Jurkat, Clone E6-1 (cell line): ENCODE results near the gene COMMD1.

ENCODE experiments used
- DNase-seq: peaks from one replicate; pipeline ENCODE4 v3.0.0-alpha.2; 2011; ENCODE audit warnings: low read depth, low spot score
- H3K4me3 ChIP-seq: 2 replicates; pipeline ENCODE4 v1.5.1; 2011; ENCODE audit warnings: mild to moderate bottlenecking, low read length, control low read depth, moderate library complexity

The COMMD1 gene

DNA sequence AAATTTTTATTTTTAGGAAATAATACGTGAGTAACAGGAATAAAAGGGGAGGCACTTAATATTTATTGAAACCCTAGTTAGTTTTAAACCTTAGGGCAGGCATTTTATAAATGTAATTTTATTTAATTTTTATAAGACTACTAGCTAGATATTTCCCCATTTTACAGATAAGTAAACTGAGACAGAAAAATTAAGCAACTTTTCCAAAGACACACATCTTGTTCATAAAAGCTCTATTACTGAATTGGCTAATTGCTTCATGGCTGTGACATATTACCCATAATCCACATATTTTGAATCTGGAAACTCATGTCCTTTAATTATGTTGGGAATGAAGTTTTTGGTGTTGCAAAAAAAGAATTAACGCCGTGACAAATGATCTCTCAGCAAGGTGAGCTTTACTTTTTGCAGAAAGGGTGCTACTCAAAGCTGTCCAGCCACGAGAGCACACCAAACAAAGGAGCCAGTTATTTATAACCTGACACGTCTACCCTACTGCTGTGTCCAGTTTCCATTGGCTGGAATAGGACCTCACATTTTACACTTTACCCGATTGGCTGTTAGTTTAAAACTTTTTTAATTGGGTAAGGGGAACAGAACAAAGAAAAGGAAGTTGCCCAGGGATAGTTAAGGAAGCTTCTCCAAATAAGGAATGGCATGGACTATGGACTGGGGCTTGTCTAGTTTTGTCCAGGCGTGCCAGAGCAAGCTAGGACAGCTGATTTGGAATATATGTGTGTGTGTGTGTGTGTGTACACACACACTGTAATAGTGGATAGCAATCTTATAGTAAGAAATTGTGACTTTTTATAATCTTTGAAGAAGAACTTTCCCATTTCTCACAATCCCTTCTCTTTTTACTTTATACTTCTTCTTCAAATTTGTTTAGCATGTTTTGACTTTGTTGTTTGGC is 54.2 kb downstream of the COMMD1 start:
- no peak overlapping the region for H3K4me3 ChIP-seq
- no peak for DNase-seq

DNA sequence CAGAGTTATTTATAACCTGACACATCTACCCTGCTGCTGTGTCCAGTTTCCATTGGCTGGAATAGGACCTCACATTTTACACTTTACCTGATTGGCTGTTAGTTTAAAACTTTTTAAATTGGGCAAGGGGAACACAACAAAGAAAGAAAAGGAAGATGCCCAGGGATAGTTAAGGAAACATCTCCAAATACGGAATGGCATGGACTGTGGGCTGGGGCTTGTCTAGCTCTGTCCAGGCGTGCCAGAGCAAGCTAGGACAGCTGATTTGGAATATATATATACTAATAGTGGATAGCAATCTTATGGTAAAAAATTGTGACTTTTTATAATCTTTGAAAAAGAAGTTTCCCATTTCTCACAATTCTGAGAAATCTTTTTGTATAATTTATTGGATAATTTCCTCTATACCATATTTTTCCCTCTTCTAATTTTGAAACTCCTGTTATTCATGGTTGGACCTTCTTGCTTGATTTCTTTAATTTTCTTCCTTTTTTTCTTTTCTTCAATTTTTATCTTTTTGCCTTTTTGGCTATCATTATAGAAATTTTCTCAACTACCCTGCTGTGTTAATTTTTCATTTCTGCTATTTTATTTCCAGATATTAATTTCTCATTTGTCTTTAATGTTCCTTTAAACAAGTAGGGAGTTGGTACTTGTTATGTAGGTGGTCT is 55.9 kb downstream of the COMMD1 start:
- no peak overlapping the region for H3K4me3 ChIP-seq
- no peak for DNase-seq

DNA sequence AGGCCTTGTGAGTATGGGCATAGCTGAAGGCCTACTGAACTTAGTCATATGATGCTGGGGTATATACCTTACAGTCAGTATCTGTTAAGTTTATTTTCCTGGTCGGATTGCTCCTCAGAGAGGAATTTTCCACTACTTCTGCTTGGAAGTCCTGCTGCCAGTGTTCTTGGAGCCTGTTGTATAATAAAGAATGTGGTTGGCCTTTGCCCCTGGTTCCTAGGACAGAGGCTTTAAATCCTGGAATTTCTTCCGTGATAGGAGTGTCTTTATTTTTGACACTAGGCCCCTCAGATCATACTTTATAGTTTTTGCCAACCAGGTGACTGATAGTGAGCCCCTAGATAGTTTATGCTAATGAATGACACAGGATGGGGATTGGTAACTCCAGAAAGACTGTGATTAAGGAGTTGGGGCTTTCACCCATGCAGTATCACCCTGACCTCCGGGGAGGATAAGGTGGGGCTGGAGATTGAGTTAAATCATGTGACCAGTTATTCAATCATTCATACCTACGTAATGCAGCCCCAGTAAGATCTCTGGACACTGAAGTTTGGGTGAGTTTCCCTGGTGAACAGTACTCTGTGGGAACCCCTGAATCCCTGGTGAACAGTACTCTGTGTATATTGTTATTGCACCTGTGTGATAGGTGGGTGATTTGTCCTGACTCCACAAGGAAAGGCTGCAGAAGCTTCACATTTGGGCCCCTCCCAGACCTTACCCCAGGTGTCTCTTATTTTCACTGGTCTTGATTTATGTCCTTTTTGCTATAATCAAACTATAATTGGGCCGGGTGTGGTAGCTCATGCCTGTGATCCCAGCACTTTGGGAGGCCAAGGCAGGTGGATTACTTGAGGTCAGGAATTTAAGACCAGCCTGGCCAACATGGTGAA is 56.9 kb downstream of the COMMD1 start:
- no peak overlapping the region for H3K4me3 ChIP-seq
- no peak for DNase-seq

DNA sequence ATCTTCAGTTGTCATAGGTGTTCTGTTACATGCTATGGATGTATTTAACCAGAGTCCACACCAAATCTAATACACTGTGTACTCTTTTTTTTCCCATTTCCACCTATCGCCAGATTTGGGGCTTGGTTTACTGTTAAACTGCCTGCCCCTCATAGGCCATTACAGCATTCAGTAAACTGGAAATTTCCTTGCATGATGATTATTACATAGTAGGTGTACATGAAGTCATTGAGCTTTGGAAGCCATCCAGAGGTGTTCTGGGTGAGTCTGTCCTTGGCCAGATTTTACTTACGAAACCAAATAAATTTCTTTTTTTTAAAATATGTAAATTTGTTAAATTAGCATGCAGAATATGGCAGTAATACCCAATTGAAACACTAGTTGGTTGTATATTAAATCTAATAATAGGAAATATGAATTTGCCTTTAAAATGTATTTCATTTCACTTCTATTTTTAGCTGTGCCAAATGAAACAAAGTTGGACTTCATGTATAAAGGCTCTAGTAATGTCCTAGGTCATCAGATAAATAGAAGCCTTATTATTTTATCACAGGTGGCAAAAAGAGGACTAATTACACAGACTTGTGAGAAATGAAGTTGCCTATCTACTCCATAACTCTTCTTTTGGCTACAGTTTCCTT is 60.7 kb downstream of the COMMD1 start:
- H3K4me3 ChIP-seq, result no peak overlapping the region

DNA sequence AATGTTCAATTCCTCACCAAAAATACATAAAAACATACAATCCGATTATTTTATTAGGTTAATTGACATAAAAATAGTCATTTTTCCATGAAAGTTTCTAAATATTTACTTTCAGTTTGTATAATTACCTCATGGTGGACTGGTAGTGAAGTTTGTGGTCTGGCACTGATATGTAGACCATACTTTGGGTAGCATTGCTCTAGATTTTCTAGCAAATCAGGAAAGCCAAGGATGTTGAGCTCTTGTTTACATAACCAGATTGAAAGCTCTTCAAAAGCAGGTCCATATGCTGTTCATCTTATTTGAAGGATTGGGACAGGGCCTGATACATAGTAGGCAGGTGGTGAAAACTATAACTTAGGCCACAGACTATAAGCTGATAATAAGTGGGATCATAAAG is 61.8 kb downstream of the COMMD1 start:
- DNase-seq, result no peak
- no peak overlapping the region for H3K4me3 ChIP-seq

More for the DNA sequence above, 60.7 kb downstream of the COMMD1 start:
- DNase-seq, result no peak

DNA sequence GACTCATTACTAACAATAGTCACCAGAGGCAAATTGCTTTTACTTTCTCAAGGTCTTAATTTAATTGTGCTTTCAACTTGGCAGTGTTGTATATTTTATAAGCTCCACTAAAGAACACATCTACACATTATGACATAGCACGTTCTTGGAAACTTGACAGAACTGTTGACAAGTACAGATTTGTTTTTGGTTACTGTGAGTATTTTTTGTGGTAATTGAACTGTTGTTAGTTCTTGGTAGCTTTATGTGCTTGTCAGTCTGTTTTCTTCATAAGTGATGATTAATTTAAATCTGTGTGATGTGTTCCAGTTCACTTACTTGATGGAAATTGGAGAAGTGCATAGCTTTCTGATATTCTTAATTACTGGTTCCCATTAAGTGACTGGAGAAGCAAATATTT is 63.9 kb downstream of the COMMD1 start:
- DNase-seq, result no peak
- no peak overlapping the region for H3K4me3 ChIP-seq

DNA sequence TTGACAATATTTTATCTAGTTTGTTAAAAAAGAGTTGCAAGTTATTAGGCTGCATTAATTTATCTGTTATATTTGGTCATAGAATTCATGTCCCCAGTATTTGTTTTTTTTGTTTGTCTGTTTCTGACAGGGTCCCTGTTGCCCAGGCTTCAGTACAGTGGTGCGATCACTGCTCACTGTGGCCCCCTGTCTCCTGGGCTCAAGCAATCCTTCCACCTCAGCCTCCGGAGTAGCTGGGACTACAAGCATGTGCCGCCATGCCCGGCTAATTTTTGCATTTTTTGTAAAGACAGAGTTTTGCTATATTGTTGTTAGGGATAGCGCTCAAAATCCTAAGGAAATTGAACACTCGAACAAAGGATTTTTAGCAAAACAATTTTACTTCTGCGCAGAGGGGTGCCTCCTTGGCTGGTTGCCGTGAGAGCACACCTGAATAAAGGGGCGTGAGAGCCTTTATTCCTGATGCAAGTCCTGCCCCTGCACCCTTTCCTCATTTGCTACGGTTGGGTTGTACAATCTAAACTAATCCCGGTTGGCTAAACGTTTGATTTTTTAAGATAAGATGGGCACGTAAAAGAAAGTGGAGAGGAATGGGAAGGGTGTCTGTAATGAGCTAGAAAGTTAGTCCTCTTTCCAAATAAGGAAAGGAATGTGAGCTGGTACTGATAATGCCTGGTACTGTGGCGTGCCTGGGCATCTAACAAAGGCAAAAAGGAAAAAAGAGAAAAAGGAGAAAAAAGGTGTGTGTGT is 65.5 kb downstream of the COMMD1 start:
- no peak for DNase-seq
- H3K4me3 ChIP-seq, result no peak overlapping the region

DNA sequence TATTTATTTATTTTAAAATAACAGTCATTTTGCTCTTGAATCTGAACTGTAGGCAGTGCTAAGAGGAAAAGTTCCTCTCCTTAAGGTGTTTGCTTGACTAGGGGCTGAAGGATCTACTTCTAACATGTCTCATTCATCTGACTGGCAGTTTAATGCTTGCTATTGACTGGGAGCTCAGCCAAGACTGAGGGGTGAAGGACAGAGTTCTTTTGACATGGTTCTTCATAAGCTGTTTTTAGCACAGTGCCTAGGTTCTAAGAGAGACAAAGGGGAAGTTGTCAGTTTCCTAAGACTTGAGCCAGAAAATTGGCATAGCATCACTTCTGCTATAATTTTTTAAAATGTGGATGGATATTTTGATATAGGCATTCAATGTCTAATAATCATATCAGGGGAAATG is 73.0 kb downstream of the COMMD1 start:
- no peak overlapping the region for H3K4me3 ChIP-seq
- no peak for DNase-seq

DNA sequence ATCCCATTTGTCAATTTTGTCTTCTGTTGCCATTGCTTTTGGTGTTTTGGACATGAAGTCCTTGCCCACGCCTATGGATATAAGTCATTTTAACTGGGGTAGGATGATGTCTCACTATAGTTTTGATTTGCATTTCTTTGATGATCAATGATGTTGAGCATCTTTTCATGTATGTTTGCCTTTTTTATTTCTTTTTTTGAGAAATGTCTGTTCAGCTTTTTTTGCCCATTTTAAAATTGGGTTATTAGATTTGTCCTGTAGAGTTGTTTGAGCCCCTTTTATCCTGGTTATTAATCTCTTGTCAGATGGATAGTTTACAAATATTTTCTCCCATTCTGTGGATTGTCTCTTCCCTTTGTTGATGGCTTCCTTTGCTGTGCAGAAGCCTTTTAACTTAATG is 75.3 kb downstream of the COMMD1 start:
- H3K4me3 ChIP-seq, result no peak overlapping the region
- DNase-seq, result no peak

DNA sequence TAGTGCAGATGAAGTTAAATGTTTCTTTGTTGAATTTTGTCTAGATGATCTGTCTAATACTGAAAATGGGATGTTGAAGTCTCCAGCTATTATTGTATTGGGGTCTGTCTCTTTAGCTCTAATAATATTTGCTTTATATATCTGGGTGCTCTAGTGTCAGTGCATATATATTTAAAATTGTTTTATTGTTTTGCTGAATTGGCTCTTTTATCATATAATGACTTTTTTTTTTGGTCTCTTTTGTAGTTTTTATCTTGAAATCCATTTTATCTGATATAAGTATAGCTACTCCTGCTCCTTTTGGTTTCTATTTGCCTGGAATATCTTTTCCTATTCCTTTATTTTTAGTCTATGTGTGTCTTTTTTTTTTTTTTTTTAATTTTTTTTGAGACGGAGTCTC is 79.2 kb downstream of the COMMD1 start:
- no peak overlapping the region for H3K4me3 ChIP-seq
- DNase-seq, result no peak

DNA sequence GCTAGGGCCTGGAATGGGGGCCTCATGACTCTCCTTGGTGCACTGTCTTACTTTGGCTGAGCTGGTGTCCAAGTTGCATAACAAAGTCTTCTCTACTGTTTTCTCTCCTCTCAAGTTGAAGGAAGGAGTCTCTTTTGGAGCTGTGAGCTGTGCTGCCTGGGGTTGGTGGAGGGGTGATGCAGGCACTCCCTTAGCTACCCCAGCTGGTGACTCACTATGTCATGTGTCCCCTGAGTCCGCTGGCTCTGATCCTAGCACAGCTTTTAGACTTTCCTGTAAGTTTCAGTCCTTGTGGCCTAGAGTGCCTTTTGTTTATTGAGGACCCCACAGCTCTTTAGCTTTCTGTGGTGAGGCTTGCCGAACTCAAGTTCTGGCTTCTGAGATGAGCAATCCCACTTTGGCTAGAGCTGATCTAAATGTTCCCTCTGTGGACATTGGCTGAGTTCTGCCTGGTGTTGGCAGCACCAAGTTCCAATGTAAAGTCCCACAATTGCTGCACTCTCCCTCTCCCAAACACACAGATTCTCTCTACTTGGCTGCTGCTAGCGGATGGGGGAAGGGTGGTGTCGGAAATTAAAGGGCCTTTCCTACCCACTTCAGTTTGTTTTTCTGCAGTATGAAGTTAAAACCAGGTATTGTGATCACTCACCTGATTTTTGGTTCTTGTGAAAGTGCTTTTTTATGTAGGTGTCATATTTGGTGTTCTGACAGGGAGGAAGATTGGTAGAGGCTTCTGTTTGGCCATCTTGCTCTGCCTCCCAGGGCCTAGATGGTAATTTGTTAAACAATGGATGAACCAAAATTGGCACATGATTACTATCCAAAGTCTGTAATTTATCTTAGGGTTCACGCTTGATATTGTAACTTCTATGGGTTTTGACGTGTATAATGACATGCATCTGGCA is 83.2 kb downstream of the COMMD1 start:
- no peak overlapping the region for H3K4me3 ChIP-seq
- DNase-seq, result no peak

DNA sequence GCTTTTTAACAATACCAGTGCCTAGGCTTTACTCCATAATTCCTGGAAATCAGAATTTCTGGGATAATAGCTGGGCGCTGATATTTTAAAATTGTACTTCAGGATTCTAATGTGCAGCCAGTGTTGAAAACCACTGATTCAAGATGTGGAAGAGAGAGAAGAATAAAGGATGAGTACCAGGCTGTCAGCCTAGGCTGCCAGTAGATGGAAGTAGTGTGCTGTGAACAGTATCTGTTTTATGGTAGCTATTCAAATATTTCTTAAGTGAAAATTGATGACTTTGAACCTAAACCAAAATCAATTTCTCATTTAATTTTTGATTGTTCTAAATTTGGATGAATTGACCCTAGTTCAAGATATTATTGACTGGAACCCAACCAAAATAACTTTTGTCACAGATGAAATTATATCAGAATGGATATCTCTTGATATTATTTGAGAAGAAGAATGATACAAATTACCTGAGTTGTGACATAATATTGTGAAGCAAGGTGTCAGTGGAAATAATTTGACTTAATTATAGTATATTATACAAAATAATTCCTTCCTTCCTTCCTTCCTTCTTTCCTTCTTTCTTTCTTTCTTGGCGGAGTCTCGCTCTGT is 88.0 kb downstream of the COMMD1 start:
- H3K4me3 ChIP-seq, result no peak overlapping the region
- peak; percentile 50 for DNase-seq

DNA sequence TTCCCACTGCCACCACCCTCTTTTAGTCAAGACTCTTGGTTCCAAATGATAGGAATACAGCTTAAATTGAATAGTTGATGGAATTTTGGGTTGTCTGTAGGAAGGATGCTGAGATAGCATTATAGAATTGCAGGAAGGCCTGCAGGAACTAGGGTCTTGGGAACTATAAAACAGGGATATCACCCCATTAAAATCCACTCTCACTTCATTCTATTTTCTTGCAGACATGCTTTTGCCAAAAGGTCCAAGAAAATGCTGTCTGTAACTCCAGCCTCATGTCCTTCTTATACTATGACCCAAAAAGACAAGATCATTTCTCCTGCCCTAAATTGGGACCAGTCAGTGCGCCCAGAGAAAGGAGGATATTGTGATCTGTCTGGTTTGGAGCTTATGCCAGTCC is 89.1 kb downstream of the COMMD1 start:
- no peak for DNase-seq
- H3K4me3 ChIP-seq, result no peak overlapping the region

DNA sequence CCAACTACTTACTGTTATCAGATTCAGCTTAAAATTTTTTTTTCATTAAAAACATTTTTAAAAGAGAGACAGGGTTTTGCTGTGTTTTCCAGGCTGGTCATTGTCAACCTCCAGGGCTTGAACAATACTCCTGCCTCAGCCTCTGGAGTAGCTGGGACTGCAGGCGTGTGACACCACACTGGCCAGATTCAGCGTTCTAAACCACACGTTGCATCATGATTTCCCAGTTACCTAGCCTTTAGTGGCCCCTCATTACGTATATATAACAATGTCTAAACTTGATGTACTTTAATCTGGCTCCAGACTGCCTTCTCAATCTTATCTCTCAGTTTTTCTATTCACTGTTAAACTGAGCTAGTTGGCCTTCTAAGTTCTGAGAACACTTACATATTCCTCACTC is 89.6 kb downstream of the COMMD1 start:
- H3K4me3 ChIP-seq, result no peak overlapping the region
- no peak for DNase-seq

DNA sequence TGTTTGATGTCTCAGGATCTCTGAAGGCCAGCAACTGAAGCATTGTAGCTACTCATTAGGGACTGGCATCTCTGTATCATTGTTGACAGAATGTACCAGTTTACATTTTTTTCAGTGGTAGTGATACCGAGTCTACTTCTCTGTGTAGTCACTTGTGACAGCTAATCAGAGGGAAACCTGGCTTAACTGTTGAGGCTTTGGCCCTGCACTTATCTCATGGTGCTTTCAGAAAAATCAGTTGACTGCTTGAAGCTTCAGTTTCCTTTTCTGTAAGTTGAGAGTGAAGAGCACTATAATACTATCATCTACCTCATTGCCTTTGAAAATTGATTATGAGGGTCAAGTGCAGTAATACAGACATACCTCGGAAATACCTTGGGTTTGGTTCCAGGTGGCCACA is 90.0 kb downstream of the COMMD1 start:
- peak; percentile 18 for DNase-seq
- H3K4me3 ChIP-seq, result no peak overlapping the region

DNA sequence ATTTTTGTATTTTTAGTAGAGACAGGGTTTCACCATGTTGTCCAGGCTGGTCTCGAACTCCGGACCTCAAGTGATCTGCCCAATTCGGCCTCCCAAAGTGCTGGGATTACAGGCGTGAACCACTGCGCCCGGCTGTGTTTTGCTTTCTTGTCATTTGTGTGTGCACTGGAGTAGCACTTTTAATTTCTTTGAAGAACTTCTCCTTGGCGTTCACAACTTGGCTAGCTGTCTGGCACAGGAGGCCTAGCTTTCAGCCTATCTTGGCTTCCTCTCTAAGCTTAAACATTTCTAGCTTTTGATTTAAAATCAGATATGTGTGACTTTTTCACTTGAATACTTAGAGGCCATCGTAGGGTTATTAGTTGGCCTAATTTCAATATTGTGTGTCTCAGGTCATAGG is 93.0 kb downstream of the COMMD1 start:
- no peak overlapping the region for H3K4me3 ChIP-seq
- DNase-seq, result no peak

DNA sequence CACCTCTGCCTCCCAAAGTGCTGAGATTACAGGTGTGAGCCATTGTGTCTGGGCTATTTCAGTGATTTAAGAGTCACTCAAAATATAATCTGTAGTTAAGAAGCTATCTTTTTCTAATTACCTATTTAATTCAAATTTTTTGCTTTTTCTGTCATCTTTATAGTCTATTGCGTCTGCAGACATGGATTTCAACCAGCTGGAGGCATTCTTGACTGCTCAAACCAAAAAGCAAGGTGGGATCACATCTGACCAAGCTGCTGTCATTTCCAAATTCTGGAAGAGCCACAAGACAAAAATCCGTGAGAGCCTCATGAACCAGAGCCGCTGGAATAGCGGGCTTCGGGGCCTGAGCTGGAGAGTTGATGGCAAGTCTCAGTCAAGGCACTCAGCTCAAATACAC is 95.1 kb downstream of the COMMD1 start:
- H3K4me3 ChIP-seq, result no peak overlapping the region
- DNase-seq, result no peak
